Glomerular visceral epithelial cell (primary cell): ENCODE data around the gene ANGPTL2.
A peak's percentile ranks its signal among the peaks of the same experiment; 100 is the strongest.

Experiments used
- DNase-seq: peaks from one replicate; pipeline ENCODE4 v3.0.0-alpha.2; 2016; ENCODE audit errors: extremely low spot score

ANGPTL2 gene

DNA sequence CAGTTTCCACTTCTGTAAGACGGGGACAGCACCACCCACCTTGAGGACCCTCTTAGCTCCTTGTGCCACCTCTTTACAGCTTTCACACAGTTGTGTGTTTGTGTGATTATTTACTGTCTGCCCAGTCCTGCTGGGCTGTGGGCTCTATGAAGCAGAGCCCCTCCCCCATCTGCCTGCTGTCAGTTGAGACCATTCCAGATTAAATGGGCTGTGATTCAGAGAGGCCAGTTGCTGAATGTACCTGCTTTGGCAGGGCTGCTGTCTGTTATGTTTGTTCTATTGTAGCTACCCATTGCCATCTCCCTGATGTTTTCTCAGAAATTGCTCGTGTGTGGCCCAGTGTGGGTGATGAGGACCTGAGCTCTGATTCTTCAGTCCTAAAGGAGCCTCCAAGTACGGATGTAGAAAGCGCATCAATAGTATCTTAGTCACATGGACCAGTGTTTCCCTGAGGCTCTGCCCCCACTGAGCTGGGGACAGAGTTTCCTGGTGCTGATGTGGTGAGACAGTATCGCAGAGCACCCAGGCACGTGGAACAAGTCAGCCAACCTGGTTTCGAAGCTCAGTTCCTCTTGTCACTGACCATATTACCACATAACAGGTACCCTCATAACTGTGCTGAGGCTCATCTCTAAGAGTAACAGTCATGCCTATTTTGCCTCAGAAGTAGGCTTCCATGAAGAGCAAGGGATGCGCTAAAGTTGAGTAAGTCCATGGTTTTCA is 3.7 kb downstream of the ANGPTL2 start:
- DNase-seq, result no peak

GRCh38 chr9:127117801-127118200 is 4.6 kb downstream of the ANGPTL2 start:
- DNase-seq, result no peak

DNA sequence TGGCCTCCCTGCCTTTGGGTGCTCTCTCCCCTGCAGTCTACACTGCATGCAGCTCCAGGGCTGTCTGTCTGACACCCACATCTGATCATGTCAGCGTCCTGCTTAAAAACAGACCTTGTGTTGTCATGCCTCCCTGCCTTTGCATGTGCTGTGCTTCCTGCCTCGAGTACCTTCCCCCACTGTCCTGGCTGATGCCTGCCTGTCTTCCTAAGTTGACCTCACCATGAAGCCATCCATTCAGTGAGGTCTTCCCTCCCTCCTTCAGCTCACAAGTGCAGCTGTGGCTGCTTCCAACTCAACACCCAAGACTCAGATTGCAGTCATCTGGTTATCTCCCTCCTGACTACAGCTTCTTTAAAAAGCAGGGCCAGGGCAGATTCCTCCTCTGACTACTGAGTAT is 5.5 kb downstream of the ANGPTL2 start:
- peak; percentile 71 for DNase-seq

DNA sequence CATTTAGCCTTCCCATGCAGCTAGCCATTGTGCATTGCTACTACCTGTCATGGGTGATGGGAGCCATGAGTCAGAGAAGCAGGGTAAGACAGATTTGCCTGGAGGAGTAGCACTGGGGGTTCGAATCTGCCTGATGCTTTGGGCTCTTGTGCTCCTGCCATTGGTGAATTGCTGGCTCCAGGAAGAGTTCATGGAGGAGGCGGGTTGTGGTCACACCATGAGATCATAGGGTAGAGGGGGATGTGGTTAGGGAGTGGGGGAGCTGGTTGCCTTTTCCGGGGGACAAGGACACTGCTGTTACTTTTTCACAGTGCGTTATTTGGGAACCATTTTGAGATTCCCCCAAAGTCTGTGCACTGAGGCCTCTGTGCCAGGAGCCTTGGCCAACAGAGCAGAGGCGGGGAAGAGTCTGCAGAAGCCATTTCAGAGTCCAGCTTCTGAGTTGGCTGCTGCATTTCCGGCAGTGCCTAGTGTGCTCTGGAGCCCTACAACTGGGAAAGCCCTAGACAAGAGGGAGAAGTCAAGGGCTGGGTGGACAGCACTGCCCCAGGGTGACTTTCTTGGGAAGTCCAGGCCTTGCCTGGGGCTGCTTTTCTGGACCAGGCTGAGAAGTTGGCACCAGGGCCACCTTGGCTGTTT is 6.2 kb downstream of the ANGPTL2 start:
- peak; percentile 12 for DNase-seq

DNA sequence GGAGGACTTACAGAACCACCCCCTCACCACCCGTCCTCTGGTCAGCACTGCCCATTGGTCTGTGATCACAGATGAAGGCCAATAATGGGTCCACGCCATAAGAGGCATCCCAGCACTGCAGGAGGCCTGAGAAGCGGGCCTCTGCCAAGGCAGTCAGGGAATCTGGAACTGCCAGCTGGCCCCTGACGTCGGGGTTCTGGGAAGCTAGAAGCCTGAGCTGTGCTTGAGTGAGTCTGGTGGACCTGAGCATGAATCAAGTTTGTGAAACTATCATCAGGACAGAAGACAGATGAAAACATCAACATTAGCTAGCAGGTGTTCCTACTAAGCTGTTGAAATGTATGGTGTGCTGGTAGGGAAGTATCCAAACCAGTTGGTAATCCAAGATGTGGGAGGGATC is 7.8 kb downstream of the ANGPTL2 start:
- no peak for DNase-seq

- no peak for DNase-seq
These were observed 9.1 kb downstream of the ANGPTL2 start for GRCh38 chr9:127113191-127113972.

DNA sequence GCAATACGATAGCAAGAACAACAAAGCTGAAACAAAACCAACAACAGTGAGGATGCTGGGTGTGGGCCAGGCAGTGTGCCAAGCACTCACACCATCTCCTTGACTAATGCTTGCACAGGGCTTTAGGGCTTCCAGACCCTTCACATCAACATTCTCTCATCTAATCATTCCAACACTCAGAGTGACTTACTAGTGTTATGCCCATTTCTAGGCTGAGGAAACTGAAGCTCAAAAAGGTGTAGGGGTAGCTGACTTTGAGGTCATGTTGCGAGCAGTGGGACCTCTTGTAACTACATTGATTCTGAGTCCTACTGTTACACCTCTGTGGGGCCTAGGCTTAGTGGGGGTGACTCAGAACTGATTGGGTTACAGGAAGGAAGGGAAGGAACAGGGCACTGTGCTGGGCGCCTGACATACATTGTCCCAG is 9.7 kb downstream of the ANGPTL2 start:
- DNase-seq, result no peak

DNA sequence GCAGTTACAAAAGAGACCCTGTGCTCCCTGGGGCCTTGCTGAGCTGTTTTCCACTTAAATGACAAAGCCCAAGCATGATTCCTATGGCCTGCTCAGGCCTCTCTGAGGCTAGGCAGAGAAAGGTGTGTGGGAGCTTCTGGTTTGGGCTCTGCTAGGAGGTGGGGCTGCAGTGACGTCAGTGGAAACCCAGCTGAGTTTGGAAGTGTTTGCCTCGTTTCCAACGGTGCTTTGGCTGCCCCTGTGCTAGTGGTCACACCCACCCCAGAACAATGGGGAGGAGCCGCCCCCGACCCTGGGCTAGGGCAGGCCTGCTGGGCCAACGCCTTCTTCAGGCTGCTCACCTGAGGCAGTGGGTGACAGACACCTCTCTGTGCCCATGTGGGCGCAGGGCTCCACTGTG is 10.4 kb downstream of the ANGPTL2 start:
- DNase-seq, result no peak

- no peak for DNase-seq
These were observed 13.2 kb downstream of the ANGPTL2 start for GRCh38 chr9:127109212-127109711.

- no peak for DNase-seq
These were observed 14.2 kb downstream of the ANGPTL2 start for GRCh38 chr9:127107929-127108876.

GRCh38 chr9:127107171-127107928 is 15.1 kb downstream of the ANGPTL2 start:
- DNase-seq, result no peak

GRCh38 chr9:127106466-127106855 is 16.0 kb downstream of the ANGPTL2 start:
- DNase-seq, result no peak

- no peak for DNase-seq
These were observed 16.5 kb downstream of the ANGPTL2 start for GRCh38 chr9:127105805-127106465.

DNA sequence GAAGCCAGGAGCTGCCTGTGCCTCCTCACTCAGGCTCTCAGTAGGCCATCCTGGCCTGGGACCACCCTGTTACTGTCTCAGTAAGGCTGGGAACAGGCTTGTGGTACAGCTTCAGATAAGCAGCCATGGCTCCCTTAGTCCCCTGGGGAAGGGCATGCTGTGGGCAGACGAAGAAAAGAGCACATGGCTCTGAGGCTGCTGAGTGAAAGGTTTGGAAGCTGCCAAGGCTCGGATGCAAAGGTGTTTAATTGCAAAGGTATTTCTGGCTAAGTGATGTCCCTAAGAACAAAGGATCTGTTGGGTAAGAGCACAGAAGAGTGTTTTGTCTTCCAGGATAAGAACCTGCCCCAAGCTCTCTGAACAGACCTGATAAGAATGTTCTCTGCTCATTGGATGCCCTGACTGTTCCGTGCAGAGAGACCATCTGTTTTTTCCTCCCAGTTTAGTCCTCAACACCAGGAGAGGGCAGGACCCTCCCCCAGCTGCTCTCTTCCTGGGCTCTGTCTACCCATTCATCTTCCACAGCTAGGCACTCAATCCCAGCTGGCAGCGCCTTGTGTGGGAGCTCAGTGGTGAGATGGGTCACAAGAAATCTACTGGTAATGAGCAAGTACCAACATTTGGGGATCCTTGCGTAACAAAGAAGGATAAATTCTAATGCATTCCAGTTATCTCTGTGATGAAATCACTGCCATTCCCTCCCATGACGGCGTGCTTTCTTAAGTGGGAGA is 17.7 kb downstream of the ANGPTL2 start:
- DNase-seq, result no peak

DNA sequence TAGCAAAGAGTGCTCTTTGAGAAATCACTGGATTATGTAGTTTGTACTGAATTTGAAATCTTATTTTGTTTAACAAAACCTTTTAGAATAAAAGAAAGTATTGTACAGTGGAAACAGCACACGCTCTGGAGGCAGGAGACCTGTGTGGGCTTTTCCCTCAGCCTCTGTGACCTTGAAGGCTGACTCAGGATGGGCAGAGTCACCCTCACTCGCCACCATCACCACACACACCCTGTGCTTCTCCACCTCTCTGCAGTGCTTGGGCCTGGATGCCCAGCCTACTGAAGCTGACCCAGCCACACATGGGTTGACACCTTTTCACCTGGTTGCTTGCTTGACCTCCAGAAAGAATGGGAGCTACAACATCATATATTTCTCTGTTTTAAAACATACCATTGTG is 19.6 kb downstream of the ANGPTL2 start:
- no peak for DNase-seq

DNA sequence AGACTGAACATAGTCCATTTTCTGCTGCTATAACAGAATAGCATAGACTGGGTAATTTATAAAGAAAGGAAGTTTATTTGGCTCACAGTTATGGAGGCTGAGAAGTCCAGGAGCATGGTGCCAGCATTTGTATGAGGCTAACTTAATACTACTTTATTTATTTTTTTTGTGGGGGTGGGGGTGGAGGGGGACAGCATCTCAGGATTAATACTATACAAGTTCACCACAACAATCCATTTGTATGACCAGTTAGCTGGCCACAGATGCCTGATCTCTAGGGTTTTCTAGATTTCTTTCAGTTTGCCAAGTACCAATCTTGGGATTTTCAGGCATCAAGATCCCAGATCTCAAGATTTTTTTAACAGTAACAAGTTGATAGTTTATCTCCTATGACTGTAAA is 20.3 kb downstream of the ANGPTL2 start:
- no peak for DNase-seq

DNA sequence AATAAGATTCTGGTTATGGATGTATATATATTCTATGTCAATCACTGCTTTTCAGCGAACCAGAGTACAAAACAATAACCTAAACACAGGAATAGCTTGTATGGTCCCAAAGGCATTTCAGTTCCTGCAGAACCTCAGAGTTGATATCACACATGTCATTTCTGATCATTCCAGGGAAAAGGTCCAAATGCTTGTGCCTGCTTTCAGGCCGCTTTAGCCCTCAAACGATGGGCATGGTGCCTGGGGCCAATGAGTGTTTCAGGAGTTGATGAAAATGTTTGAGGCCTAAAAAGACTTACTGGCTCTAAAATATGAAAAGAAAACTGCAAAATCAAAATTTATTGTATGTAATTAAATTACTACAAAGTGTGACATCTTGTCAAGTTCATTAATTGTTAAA is 22.8 kb downstream of the ANGPTL2 start:
- no peak for DNase-seq

DNA sequence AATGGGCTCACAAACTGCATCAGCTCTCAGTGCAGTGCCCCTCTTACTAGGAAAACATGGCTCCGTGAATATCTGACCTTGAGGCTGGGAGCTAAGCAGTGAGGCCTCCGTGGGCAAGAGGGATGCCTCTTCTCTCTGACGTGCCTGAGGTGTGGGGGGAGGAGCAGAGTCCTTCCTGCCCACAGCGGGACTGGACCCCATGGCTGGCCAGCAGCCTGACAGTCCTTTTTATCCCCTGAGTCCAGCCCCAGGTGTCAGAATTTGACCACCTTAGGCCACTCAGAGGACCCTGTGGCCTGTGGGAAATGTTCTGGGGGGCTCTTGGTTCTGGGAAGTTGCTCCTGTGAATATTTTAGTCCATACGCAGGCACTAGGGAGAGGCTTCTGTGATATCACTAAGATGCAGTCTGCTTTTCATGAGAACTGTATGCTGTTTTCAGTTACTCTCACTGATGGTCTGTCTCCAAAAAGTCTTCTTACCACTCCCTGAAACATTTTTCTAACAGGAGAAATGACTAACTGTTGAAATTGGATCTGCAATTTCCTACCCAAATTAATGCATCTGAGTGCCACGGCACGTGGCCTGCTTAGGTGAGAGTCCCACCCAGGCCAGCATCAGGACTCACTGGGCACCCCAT is 23.4 kb downstream of the ANGPTL2 start:
- no peak for DNase-seq

DNA sequence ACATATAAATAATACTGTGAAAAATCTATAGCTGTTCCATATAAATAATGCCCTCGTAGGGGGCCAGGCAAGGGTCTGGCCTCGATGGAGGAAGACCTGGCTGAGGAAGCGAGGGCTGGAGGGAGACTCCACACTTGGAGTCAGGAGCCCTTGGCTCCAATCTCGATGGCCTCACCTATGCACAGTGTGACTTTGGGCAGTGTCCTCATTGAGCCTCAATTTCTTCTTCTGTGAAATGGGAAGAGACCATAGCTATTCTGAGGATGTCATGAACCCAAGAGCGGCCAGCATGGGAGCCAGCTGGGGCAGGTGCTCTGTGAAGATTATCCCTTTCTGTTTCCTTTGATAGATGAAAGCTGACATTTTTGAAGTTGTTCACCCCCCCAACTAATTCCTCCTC is 24.8 kb downstream of the ANGPTL2 start:
- DNase-seq, result no peak
